ENCODE data around the gene HAGHL. TPM values are rescaled to one million over a fixed set of nuclear protein-coding genes. Genes with fewer than 3 reads are reported as not detected.
"Not testable (repeated sequence)": the region's sequence is repeated elsewhere in the genome, so short reads cannot be mapped to it uniquely, and the experiment has no call there.

HAGHL gene
- total RNA-seq, 2 donors from 2014 or later, result 6.4 to 8.1 TPM

DNA sequence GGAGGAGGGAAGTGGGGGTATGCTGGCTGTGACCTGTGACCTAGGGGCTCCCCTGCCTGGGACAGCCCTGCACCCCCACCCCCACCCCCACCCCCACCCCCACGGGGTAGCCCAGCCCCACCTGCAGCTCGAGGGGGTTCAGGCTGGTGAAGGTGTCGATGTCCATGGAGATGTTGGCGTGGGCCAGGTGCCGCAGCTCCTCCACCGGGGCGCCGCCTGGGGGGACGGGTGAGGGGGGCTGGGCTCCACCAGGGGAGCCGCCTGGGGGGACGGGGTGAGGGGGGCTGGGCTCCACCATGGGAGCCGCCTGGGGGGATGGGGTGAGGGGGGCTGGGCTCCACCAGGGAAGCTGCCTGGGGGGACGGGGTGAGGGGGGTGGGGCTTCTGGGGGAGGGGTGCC lies 43.5 kb downstream of the HAGHL start:
- H3K4me3 ChIP-seq, result no peak overlapping the region
- no peaks in the 10 kb centered on the region for H3K9me3 ChIP-seq
- TF ChIP-seq CTCF (IDR thresholded peaks at IDR 0.05), result no peak
- DNase-seq (ENCODE audit: low spot score) (no peak), ATAC-seq (ENCODE audit: insufficient number of reproducible peaks, low FRiP score, low read depth) (no peak)
- H3K4me1 ChIP-seq (ENCODE audit: control insufficient read depth in 1 of 2, low read depth in 2 of 2), result no peaks in the 10 kb centered on the region
- H3K27me3 ChIP-seq (replicated peaks; ENCODE audit: insufficient read depth), result no peaks in the 10 kb centered on the region
- H3K27ac ChIP-seq, result no peak overlapping the region
- H3K36me3 ChIP-seq, result no peaks in the 10 kb centered on the region

GRCh38 chr16:772959-773358 lies 46.1 kb downstream of the HAGHL start:
- ATAC-seq (ENCODE audit: insufficient number of reproducible peaks, low FRiP score, low read depth) (no peak), DNase-seq (ENCODE audit: low spot score) (no peak)
- Histone ChIP-seq H3K4me1 (ENCODE audit: control insufficient read depth in 1 of 2, low read depth in 2 of 2) (no peaks in the 10 kb centered on the region), H3K27ac (no peak overlapping the region), H3K4me3 (no peak overlapping the region), H3K27me3 (replicated peaks; ENCODE audit: insufficient read depth) (no peaks in the 10 kb centered on the region), H3K36me3 (no peaks in the 10 kb centered on the region), H3K9me3 (no peaks in the 10 kb centered on the region)
- no peak for TF ChIP-seq CTCF (IDR thresholded peaks at IDR 0.05)

- Histone ChIP-seq H3K9me3 (no peaks in the 10 kb centered on the region), H3K4me3 (no peak overlapping the region), H3K36me3 (no peaks in the 10 kb centered on the region), H3K27me3 (replicated peaks; ENCODE audit: insufficient read depth) (no peaks in the 10 kb centered on the region), H3K4me1 (ENCODE audit: control insufficient read depth in 1 of 2, low read depth in 2 of 2) (no peaks in the 10 kb centered on the region), H3K27ac (no peak overlapping the region)
- TF ChIP-seq CTCF (IDR thresholded peaks at IDR 0.05), result no peak
- ATAC-seq (ENCODE audit: insufficient number of reproducible peaks, low FRiP score, low read depth) (no peak), DNase-seq (ENCODE audit: low spot score) (no peak)
These were observed 47.4 kb downstream of the HAGHL start for GRCh38 chr16:774086-775001.

DNA sequence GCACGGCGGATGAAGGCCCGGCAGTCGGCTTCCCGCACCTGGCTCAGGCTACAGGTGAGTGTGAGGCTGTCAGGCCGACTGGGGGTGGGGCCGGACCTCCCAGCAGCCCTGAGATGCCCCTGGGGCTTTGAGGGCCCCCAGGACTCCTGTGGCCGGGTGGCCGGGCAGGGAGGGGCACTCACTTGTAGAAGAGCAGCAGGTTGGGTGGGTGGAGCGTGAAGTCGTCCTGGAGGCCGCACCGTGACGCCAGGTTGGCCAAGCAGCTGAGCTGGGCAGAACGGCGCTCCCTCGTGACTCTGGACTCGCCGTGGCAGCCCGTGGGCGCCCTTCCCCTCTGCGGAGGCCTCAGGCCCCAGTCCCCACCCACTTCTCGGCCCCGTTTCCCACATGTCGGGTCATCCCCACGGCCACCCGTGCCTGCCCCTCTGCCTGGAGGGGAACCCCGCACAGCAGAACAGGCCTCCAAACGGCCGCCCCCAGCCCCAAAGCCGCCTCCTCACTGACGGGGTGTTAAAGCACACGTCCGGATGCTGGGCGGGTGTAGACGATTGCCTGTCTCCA lies 48.4 kb downstream of the HAGHL start:
- Histone ChIP-seq H3K36me3 (no peaks in the 10 kb centered on the region), H3K27me3 (replicated peaks; ENCODE audit: insufficient read depth) (no peaks in the 10 kb centered on the region), H3K4me1 (ENCODE audit: control insufficient read depth in 1 of 2, low read depth in 2 of 2) (no peaks in the 10 kb centered on the region), H3K9me3 (no peaks in the 10 kb centered on the region), H3K27ac (no peak overlapping the region), H3K4me3 (no peak overlapping the region)
- no peak for TF ChIP-seq CTCF (IDR thresholded peaks at IDR 0.05)
- ATAC-seq (ENCODE audit: insufficient number of reproducible peaks, low FRiP score, low read depth) (no peak), DNase-seq (ENCODE audit: low spot score) (no peak)

- not testable (repeated sequence) for H3K36me3 ChIP-seq; H3K4me3 ChIP-seq; ATAC-seq (ENCODE audit: insufficient number of reproducible peaks, low FRiP score, low read depth); DNase-seq (ENCODE audit: low spot score); H3K4me1 ChIP-seq (ENCODE audit: control insufficient read depth in 1 of 2, low read depth in 2 of 2); H3K27ac ChIP-seq; H3K9me3 ChIP-seq; H3K27me3 ChIP-seq (replicated peaks; ENCODE audit: insufficient read depth)
These were observed 49.4 kb downstream of the HAGHL start for GRCh38 chr16:776298-776697.

All from thoracic aorta (tissue), 2 donors.